HG03039 (cell line): ENCODE data around the gene NAA25.
"Not testable (repeated sequence)": the region's sequence is repeated elsewhere in the genome, so short reads cannot be mapped to it uniquely, and the experiment has no call there.

ENCODE experiments used
- ATAC-seq: cut with Tn5 transposase; IDR thresholded peaks from one replicate; pipeline ENCODE4 v1.9.1; 2021; ENCODE audit warnings: mild to moderate bottlenecking, moderate library complexity; ENCODE audit not compliant: unreplicated experiment

The NAA25 gene

DNA sequence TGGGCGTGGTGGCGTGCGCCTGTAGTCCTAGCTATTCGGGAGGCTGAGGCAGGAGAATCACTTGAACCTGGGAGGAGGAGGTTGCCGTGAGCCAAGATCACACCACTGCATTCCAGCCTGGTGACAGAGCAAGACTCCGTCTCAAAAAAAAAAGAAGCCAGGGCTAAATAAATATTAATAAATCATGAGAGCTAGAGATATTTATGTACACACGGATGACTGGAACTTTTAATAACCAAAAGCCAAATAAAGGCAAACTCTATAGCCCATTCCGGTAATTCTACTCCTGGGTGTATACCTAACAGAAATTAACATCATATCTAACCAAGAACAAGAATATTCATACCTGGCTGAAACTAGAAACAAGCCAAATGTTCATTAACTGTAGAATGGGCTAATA lies 9.1 kb upstream of the NAA25 start:
- no peak for ATAC-seq

- no peak for ATAC-seq
Observed at GRCh38 chr12:112116232-112117060, 7.9 kb upstream of the NAA25 start.

DNA sequence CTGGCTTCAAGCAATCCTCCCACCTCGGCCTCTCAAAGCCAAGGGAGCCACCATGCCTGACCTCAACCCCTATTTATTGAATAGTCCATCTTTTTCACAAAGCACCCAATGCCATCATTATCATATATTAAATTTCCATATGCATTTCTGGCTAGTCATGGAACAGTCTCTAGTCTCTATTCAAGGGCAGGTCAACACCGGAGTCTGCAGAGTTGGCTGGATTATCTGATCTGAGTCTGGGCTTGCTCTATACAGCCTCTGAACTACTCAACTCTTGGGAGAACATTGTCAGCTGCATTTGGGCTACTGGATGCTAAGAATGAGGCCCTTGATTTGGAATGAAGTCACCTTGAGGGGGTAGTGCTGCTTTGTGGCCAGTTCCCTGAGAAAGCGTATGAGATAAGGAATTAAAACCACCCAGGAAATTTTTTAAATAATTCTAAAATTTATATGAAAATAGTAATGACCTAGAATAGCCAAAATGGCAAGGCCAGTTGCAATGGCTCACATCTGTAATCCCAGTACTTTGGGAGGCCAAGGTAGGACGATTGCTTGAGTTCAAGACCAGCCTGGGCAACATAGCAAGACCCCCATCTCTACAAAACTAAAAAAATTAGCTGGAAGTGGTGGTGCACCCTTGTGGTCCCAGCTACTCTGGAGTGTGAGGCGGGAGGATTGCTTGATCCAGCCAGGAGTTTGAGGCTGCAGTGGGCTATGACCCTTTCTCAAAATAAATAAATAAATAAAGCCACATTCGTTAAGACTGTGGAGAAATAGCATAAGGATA lies 6.9 kb upstream of the NAA25 start:
- ATAC-seq = no peak

DNA sequence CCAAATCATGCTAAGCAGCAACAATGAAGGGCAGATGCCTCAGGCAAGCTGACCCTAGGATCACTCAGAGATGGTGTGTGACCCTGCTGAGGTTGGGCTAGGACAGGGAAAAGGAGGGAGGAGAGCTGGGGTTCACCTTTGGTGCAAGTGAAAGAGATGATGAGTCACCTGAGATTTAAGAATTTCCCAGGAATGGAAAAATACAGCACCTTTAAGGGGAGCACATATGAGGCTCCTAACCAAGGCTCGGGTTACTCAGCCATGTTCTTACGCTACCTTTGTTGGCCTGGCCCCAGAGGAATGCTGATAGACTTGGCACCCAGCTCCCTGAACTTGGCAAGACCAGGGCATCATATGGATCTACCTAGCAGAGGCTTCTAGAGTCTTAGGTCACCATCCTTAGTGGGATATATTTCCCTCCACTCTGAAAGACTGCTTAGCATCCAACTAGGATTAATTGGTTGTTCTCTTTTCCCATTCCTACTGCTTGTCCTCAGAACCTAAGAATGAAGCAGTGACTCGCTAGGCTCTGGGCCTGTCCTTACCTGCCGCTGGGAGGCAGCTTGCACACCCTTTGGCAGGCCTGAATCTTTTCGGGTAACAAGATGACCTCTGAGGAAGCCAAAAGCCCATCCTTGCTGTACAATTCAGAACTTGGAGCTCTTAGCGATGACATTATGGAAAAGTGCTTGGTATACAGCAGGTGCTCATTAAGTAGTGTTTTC lies 4.0 kb upstream of the NAA25 start:
- ATAC-seq = no peak

DNA sequence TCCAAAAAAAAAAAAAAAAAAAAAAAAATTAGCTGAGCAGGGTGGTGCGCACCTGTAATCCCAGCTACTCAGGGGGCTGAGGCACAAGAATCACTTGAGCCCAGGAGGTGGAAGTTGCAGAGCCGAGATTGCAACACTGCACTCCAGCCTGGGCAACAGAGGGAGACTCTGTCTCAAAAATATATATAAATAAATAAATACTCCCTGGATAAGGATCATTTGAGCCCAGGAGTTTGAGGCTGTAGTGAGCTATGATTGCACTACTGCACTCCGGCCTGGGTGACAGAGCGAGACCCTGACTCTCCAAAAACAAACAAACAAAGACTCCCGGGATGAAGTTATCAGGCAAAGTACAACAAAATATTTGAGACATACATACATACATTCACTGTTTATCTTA lies 3.3 kb upstream of the NAA25 start:
- no peak for ATAC-seq

GRCh38 chr12:112110787-112111662 lies 2.4 kb upstream of the NAA25 start:
- not testable (repeated sequence) for ATAC-seq

GRCh38 chr12:112107306-112108201 lies 1.0 kb downstream of the NAA25 start:
- no peak for ATAC-seq

DNA sequence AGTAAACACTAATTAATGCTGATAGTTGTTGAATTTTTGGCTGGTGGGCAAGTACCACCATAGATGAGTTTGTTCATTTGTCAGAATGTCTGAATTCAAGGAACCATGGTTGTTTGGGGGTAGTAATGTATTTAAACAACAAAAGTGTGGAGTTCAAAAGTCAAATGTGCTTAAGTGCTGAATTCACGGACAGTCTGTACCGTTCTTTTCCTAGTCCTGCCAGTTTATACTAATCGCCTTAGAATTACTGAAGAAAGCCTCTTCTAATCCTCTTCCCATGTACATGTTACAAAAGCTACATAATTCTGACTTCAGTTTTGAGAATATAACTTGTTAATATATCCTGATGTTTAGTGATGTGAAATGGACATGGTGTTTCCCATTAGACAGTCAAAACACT lies 2.7 kb downstream of the NAA25 start:
- ATAC-seq = no peak

DNA sequence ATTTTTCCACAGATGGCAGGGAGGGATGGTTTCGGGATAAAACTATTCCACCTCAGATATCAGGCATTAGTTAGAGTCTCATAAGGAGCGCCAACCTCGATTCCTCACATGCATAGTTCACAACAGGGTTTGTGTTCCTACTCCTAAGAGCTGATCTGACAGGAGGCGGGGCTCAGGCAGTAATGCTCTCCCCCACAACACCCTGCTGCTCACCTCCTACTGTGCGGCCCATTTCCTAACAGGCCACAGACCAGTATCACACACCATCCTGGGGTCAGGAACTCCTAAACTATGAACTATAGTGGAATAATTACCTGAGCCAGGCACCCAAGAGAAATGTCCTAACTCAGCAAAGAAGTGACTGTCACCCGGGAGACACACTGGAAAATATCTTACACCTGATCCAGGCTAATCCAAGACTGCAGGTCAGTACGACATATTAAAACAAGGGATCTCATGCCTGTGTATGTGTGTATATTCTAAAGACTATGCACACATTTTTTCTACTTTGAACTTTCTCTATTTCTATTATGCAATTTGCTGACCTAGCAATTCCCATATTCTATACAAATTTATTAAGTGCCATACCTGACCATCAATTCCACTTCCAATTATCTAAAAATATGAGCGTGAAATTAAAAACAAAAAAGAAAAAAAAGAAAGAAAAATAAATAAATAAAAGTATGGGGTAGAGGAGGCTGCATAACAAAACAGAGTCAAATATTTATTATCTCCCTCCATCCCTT lies 4.7 kb downstream of the NAA25 start:
- ATAC-seq = no peak

GRCh38 chr12:112102746-112103145 lies 5.8 kb downstream of the NAA25 start:
- ATAC-seq = not testable (repeated sequence)

DNA sequence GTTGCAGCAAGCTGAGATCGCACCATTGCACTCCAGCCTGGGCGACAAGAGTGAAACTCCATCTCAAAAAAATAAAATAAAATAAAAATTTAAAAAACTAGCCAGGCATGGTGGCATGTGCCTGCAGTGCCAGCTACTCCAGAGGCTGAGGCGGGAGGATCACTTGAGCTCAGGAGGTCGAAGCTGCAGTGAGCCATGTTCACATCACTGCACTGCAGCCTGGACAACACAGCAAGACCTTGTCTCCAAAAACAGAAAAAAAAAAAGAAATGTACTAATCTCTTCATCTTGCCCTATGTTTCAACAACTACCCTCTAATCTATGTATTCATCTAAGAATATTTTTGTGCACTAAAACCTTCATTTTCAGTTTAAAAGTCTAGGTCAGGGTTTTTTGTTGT lies 6.5 kb downstream of the NAA25 start:
- ATAC-seq = no peak

GRCh38 chr12:112100500-112100899 lies 8.1 kb downstream of the NAA25 start:
- ATAC-seq = not testable (repeated sequence)

- no peak for ATAC-seq
Observed at GRCh38 chr12:112097641-112098040, 10.9 kb downstream of the NAA25 start.

- ATAC-seq = peak; percentile 24
Observed at GRCh38 chr12:112096667-112097066, 11.9 kb downstream of the NAA25 start.

DNA sequence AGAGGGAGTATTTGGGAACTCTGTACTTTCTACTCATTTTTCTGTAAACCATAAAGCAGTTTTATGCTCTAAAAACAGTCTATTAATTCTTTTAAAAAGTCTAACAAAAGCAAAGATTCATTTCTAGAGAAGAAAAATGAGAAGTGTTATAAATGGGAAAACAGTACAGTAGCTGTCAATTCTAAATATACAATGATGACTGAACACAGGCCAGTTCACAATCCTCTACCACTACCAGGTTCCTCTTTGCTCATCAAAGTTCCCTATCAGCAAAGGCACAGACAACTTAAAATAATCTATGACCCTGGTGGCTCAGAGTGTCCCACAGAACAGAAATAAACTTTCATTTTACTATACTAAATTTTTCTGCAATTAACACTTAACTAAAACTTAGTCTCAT lies 12.5 kb downstream of the NAA25 start:
- ATAC-seq = peak; percentile 70

GRCh38 chr12:112091563-112091962 lies 17.0 kb downstream of the NAA25 start:
- ATAC-seq = no peak

DNA sequence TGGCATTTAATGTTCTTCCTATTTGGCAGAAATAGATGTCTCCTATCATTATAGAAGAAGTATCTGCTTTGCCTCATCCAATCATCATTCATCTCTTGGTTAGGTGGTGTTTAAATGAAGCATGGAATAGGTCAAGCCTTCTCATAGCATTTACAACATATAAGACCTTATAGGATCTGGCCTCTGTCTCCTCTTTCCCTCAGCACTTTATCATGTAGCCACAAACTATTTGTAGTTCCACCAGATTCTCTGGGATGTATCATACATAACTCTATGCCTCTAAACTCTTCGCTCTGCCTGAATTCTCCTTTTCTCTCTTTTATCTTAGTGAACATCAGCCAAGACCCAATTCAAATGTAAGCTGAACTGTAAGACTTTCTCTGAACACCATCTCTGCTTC lies 20.7 kb downstream of the NAA25 start:
- ATAC-seq = no peak

DNA sequence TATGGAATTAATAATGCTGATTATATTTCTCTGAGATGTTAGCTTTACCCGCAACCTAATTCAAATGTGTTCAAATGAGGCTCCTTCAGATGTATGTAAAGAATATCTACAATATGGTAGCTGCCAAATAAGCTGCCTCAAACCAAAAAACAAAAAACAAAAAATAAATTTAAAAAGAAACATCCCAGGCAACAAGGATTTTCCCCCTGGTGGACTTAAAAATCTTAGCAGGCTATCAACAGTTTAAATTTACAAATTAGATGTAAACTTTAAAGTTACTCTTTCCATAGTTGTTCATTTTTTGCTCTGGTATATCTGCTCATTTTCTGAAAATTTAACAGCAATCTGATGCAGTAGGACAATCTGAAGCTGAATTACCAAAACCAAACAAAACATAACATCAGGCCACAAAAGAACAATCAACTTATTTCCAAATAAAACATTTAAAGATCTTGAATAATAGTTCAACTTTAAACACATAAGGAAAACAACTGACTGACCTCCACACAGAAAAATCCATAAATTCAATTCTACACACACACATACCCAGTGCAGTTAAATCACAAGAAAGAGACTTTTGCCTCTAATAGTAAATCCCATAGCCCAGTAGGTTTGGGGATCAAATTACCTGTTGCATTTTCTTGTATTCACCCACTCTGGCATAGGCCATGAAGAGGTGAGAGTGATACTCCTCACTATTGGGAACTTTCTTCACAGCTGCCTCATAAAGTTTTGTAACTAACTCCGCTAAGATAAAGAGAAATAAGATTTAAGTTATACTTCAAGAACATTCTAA lies 21.3 kb downstream of the NAA25 start:
- ATAC-seq = no peak
